GM19328 (cell line): ENCODE results near the gene PTPRE.

ENCODE experiments used
- ATAC-seq: cut with Tn5 transposase; IDR thresholded peaks from one replicate; pipeline ENCODE4 v1.9.1; 2021; ENCODE audit warnings: mild to moderate bottlenecking, moderate library complexity; ENCODE audit not compliant: unreplicated experiment

Gene PTPRE

DNA sequence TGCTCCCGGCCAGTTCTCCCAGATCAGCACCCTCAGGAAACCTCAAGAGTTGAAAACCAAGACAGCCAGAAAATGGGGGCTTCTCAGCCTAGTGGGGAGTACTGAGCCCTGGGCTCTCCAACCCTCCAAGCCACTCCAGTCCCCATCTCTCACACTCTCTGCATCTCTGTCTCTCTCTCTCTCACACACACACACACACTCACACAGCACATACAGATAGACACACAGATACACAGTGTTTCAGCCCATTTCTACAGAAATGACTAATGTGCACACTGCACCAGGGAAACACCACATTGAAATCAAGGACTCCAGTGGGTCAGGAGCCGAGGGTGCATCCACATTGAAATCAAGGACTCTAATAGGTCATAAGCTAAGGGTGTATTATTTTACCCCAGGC lies 111.8 kb downstream of the PTPRE start:
- no peak for ATAC-seq

DNA sequence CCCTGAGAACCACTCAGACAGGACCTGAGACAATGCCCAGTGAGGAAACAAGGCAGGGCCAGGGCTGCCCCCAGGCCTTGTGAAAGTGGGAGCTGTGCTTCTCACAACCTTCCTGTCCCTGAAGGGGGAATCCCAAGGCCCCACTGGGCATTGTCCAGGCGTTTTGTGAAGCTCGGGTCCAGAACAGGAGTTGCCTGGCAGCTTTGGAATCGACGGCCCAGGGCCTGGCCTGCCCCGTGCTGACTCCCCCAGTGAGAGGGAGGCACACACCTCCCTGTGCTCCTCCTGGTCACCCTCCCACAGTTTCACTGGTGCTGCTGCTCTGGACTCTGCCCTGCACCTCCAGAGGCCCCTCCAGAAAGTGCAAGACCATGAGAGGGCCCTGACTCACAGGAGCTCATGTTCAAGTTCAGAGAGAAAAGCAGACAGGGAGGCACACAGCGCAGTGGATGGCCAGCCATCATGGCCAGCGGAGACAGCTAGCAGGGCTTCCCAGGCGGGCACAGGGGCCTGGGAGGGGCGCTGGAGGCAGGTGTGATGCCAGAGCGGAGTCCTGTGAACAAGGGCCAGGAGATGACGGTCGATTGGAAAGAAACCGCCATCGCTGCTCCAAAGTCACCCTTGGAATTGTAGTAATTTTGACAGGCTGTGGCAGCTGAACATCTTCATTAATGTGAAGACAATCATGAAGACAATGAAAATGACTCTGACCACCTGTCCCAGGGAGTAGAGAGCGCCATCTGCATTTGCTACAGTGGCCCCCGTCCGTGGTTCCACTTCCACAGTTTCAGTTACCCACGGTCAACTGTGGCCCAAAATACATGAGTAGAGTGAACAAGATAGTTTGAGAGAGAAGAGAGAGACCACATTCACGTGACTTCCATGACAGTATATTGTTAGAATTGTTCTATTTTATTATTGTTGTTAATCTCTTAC lies 115.6 kb downstream of the PTPRE start:
- no peak for ATAC-seq

DNA sequence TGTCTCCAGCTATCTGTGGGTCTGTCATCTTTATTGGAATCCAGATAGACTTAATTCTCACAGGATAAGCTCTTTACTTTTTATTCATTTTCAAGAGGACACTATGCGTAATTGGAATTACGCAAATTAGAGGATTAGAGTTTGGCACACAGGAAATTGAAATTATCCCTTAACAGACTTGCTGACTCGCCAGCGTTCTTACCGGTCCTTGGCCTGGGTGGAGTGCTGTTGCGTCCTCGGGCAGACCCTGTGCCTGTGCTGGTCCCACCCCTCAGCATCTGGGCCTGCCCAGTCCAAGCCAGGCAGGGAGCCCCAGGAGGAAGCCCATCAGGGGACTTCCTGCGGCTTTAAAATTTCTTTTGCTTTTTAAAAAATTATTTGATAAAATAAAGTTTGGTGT lies 117.5 kb downstream of the PTPRE start:
- ATAC-seq, result no peak

DNA sequence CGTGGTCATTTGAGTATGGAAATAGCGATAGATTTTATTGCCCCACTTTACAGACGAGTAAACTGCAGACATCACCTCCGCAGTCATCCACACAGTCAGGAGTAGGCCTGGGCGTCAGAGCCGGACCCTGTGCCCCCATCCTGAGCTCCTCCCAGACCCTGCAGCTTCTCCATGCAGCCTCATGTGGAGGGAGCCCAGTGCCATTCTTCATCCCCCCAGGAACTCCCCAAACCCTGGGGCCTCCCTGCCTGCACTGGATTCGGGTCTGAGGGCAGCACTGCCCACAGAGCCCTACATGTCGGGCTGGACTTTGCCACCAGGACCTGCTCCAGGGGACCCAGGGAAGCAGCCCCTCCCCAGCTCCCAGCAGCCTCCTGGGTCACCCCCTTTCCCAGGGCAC lies 118.5 kb downstream of the PTPRE start:
- ATAC-seq, result no peak

DNA sequence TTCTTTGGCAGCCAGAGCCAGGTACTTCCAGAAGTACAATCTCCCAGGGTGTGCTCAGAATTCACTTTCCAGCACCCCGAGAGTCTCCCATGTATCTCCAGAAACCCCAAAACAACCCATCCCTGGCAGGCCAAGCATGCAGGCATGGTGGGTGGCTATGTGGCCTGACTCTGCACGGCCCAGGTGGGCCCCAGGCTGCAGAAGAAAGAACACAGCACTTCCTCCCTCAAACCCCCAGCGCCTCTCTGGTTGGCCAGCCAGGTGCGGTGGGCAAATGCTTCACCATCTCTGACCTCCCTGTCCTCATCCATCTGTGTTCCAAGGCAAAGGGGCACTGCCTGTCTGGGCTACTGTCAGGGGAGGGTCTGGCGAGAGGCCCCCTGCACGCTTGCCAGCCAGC lies 119.0 kb downstream of the PTPRE start:
- ATAC-seq, result no peak

DNA sequence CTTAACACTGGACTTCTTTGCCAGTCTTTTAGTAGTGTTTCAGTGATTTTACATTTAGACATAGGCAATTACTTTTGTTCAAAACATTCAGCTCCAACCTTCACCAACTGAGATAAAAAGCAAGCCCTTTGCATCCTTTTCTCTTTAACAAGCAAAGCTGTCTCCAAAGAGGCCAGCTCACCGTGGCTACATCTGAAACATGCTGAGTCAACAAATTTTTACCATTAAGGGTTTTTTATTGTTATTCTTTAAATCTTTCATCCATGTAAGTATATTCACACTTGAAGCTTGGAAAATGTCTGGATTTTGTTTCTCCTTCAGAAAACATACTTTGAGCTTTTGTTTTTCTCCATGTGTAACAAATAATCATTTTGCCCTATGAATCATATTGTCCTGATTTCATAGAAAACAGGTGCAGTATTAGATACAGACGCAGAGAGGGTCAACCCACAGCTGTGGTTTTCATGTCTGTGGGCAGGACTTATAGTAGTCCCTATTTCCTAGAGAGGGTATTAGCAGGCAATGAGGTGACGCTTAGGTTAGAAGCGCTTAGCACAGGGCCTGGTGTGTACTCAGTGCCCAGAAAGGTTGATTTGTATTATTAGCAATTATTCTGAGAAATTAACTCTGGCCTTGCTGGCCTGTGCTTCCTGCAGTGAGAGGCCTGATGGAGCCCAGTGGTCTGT lies 119.9 kb downstream of the PTPRE start:
- ATAC-seq, result no peak

DNA sequence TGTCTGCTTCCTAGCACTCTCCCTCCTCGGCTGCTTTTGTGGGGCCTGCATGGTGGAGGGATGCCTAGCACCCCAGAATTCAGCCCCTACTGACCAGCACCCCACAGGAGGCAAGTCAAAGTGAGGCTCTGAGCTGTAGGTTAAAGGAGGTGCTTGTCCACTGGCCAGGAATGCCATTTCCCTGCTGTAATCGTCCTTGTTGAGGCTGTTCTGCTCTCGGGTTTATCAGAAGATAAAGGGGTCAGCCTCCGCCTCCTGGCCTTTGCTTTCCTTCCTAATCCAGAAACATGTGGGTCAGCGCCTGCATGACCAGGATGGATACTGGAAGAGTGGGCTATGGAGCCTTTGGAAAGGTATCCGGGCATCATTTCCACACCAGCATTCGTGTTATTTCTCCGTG lies 120.4 kb downstream of the PTPRE start:
- no peak for ATAC-seq

DNA sequence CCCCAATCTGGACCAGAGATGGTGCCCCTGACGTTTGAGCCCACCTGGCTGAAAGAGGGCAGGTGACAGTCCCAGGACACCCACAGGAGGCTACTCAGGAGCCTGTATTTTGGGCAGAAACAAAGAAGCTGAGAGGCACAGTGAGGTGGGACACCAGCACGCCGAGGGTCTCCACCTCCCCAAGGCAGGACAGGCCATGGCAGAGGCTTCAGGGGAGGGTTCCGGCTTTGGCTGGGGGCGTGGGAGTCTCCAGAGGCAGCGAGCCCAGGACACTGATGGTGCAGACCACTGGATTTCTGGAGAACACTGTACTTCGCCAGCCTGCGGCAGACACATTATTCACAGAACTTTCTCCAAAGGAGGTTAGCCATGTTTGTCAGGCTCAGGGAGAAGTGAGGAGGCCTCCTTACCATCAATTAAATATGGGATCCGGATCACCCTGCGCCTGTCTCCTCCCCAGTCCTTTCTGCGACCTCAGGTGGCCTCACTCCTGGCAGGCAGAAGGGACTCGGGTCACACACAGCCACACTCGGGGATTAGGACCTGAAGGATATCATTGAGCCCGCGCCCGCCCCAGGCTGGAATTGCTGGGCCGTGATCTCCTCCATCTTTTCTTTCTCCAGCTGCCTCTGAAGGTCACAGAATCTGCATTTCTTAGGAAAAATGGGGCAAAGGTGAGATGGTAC lies 121.1 kb downstream of the PTPRE start:
- no peak for ATAC-seq

DNA sequence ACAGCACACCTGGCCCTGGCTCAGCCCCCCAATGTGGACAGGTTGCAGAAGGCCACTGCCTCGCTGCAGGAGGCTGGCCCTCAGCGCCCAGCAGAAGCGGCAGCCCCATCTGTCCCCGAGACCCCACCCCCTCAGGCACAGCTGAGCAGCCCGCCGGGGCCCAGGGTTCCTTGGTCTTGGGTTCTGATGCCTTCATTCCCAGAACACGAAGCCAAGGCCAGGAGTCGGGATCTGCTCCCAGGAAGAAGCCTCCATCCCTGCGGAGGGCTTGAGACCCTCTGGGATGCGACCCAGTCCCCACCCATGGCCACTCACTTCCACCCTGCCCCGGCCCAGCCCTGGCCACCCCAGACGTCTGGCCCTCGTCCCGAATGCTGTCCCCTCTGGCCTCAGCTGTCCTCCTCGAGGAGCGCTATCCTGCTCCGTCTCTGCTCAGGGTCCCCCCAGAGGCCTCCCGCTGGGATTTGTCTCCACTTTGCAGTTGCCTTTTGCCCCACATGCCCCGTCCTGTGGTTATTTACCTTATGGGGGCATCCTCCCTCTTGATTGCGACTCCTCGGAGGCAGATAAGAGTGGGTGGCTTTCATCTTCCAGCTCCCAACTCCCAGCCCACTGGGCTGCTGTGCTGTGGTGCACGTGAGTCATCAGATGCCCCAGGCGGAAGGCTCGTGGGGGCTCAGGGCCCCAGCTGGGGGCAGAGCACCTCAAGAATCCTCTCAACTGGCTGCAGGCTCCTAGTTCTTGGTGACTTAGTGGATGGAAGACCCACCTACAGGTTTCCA lies 121.8 kb downstream of the PTPRE start:
- ATAC-seq, result no peak

DNA sequence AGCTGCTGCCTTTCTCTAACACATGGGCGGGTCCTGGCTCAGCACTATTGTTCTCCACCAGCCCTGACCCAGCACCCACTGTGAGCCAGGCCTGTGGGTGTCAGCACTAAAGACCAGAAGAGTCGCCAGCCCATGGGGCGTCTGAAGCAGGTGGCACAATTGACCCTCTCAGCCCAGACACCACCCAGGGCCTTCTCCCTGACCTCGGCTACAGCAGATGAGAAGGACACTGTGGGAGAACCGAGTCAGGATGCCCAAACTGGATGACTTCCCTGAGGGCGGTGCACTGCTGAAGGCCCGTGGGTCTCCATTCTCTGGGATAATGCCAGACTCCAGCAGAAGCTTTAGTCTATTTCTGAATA lies 122.4 kb downstream of the PTPRE start:
- no peak for ATAC-seq

DNA sequence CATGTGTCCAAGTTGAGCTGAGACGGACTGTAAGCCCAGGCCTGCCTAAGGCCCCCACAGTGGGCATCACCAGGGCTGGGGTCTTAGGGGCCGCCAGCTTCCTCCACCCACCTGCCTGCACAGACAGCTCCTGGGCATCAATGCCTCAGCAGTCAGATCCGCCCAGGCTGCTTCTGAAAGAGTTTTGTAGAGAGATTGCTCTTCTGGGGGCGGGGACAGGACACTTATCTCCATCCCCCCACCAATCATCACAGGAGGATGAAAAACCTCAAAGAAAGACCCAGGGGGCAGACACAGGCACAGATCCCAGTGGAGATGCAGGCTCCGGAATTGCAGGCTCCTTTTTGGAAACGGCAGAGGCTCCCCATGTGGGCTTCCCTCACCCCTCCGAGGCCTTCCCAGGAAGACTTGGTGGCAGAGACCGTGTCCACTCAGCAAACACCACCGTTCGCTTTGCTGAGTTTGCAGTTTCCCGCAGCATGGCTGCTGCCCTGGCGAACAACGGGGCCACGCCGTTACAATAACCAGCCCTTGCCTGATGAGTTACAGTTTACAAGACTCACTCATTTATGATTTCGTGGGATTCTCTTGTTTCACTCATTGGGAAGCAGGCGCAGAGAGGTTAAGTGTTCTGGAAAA lies 122.9 kb downstream of the PTPRE start:
- no peak for ATAC-seq

DNA sequence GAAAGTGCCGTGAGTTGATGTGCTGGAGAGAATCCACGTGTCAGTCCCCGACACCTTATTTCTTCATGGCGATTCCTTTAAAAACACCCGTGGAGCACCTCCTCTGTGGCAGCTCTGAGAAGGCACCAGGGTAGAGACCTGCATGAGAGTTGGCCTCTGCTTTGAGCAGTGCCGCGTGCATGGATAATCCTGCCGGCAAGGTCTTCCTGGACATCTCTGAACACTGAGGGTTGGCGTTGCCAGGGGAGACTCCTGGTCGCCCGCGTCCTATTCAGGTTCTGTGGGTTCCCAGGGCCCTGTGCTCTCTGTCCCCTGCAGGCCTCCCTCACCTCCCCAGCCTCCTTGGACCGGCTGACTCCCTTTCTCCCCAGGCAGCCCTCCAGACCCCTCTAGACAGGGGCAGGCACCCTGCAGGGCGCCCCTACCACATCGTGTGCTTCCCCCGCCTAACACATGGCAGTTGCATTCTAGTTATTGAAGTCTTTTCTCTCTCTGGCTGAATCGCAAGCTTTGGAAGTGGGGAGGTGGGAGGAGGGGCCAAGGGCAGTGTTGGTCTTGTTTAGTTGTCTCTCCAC lies 123.7 kb downstream of the PTPRE start:
- ATAC-seq, result no peak

DNA sequence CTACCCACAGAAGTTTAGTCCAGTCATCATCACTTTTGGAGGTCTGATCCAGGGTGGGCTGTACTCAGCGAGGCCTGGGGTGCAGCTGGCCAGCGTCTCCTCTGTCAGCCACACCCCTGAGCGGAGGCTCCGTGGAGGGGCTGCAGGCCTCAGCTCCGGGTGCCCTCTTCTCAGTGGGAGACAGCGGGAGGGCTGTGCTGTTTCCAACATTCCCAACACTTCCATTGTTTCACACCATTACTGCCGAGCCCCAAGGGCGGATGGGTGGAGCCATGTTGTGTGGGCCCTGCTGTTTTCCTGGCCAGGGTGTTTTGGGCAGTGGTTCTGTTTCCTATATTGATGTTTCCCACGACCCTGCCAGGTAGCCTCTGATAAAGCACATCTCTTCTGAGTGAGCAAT lies 124.3 kb downstream of the PTPRE start:
- no peak for ATAC-seq

DNA sequence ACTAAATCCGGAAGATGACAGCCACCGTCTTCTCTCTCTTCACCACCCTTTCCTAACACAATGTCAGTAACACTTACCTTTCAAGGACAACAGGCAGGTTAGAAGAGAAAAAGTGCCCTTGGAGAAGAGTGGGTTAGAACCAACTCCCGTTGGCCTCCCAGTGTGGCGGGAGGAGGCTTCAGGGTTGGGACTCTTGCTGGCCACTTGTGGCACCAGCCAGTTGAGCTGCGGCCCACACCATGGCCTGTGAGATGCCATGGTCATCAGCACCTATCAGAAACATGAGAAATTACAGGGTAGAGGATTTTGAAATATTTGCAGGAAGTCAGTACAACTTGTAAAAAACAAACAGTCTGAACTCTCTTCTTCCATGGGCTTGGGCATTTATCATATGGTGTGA lies 125.6 kb downstream of the PTPRE start:
- ATAC-seq, result no peak

DNA sequence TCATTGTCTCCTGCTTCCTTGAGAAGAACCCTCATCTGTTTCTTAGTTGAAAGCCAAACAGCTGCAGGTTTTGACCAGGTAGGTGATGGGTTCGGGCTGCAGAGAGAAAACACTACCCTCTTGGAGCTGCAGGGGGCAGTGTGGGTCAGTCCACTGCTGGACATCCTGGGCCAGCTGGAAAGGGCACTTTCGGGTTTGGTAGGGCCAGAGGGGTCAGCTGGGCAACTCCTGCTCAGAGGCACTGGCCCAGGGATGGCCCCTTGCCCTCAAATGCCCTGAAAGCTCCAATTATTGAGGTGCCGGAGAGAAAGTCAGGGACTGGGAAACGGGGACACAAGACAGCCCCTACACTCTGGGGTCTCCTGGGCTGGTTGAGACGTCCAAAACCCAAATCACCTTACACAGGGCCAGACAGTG lies 128.7 kb downstream of the PTPRE start:
- no peak for ATAC-seq

DNA sequence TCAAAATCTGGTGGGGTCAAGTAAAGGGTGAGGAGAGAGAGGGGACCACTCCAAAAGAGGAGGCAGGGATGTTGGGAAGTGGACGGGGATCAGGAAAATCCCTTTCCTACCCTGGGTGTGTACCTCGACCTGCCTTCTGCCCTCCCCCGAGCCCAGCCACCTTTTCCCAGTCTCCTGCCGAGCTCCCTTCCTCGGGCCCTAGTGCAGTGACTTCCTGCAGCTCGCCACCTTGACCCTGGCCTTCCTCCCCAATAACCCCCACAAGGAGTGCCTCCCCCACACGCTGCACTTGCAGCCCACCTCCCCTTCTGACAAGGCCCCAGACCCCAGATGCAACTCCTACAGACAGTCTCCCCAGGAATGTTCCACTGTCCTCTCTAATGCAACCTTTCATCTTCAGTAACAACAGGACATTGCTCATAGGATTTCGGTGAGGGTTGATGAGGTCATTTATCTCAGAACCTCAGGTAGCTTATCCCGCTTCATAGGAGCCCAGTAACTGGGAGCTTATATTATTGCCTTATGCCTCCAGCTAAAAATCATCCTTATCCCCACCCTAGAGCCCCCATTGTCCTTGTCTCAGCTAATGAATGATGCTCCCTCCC lies 129.2 kb downstream of the PTPRE start:
- no peak for ATAC-seq

DNA sequence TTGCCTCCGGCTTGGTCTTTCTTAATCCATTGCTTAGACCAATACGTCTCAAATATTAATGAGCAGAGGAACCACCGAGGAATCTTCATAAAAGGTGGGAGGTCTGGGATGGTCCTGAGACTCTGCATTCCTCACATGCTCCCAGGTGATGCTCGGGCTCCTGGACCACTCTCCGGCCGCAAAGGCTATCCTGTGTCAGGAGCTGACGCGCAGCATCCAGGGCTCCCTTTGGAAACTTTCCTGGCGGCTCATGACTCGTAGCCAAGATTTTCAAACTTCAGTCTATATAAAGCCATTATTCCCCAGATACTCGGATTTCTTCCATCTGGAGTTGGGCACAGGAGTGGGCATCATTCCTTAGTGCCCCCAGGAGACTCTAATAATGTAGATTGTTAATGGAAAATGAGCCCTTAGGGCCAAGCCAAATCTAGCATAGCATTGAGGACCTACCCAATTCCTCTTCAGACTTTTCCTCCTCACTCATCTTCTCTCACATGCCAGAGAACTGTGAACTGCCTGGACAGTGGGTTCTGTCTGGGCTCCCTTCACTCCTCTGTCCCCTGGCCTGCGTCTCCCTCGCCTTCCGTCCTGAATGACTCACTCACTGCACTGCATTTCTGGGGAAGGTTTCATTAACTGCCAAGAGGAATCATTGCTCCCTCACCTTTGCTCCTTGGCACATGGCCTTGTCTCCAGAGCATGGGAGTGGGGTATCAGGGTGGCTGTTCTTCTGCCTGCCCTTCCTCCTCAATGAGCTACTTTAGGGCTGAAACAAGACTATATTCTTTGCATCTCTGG lies 130.0 kb downstream of the PTPRE start:
- no peak for ATAC-seq

DNA sequence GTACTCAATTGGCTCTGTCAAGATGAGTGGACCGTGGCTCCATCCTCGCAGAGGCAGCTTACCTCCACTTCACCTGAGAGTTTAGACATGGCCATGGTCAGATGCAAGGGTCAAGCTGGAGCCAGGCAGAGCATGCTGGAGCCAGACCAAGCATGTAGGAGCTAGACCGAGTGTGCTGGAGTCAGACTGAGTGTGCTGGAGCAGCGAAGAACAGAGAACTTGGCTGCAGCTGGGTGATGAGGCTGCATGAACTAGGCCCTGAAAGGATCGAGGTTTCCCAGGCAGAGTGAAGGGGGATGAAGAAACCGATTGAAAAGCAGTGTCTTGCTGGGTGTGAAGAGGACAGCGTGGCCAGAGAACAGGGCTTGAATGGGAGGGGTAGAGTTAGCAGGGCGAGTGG lies 133.2 kb downstream of the PTPRE start:
- ATAC-seq, result no peak

DNA sequence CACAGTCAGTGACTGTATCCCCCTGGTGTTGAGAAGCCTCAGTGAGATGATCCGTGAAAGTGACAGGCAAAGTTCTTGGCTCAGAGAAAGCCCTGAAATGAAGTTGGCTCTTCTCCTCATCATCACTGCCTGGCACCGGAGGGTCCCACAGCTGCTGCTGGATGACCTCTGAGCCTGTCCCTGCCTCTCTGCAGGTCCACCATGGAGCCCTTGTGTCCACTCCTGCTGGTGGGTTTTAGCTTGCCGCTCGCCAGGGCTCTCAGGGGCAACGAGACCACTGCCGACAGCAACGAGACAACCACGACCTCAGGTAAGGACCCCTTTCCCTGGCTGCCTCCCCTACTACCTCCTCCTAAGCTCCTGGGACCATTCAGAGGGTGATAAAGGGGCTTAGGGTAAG lies 133.8 kb downstream of the PTPRE start:
- no peak for ATAC-seq
